Hepatic stellate cell (primary cell): ENCODE results near the gene FAS.

ENCODE experiments used
- DNase-seq: peaks from one replicate; pipeline ENCODE4 v3.0.0; 2011; ENCODE audit warnings: low spot score

The FAS gene

DNA sequence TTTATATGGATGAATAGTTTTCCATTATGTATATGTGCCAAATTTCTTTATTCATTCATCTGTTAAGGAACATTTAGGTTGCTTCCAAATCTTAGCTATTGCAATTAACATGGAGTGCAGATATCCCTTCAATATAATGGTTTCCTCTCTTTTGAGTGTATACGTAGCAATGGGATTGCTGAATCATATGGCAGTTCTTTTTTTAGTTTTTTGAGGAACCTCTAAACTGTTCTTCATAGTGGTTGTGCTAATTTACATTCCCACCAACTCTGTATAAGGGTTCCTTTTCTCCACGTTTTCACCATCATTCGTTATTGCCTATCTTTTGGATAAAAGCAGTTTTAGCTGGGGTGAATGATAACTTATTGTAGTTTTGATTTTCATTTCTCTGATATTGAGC, 46.5 kb downstream of the FAS start:
- no peak for DNase-seq

DNA sequence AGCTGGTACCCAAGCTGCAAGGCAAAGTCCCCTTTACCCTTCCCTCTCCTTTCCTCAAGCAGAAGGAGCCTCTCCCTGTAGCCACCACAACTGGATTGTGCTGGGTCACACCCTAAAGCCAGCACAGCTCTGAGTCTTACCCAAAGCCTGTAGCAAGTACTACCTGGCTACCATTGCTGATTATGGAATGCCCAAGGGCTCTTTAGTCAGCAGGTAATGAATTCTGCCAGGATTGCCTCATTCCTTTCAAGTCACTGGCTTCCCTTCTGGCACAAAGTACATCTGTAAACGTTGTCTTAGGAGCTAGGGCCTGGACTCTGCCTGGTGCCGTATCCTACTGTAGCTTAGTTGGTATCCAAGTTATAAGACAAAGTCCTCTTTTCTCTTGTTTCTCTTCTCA, 52.0 kb downstream of the FAS start:
- DNase-seq = no peak

DNA sequence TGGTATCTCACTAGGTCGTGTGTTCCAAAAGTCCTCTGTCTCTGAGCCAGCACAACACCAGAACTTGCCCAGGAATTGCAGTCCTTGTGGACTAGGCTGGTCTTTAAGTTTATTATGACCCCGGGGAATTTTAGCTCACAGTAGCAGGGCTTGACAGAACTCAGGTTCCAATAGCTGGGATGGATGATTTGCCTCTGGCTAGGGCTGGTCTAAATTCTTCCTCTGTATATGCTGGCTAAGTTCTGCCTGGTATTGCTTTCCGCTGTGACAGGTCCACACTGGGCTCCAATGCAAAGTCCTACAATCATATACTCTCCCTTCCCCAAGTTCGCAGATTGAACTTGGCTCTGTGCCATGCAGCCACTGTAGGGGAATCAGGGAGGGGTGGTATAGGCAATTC, 52.5 kb downstream of the FAS start:
- no peak for DNase-seq

DNA sequence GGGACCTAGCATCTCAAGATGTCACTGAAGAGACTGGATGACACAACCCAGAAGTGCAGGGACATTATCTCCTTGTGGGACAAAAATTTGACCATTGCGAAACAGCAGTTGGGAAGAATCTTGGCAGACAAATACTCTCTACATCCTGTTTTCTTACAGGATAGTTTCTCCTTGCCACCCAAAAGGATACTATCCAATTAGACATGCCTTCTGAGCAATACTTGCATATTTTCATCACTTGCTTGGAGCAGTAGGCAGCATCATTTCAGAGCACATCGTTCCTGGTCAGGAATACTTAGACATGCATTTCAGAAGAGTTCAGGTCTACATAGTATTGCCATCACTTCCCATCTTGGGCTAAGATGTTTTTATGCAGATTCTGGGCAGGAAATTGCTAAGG, 56.8 kb downstream of the FAS start:
- DNase-seq = peak; percentile 6

DNA sequence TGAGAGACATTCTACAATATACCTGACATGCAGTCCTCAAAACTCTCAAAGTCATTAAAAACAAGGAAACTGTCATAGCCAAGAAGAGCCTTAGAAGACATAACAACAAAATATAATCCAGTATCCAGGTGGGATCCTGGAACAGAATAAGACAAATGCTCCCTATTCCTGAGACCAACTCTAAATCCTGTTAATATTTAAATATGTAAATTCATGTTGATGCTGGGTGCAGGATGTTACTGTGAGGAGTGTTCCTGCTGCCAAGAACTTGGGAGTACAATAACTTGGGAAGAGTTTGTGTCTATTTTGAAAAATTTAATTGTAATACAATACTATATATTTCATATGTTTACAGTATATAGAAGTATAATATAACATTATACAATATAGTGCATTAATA, 61.0 kb downstream of the FAS start:
- no peak for DNase-seq

DNA sequence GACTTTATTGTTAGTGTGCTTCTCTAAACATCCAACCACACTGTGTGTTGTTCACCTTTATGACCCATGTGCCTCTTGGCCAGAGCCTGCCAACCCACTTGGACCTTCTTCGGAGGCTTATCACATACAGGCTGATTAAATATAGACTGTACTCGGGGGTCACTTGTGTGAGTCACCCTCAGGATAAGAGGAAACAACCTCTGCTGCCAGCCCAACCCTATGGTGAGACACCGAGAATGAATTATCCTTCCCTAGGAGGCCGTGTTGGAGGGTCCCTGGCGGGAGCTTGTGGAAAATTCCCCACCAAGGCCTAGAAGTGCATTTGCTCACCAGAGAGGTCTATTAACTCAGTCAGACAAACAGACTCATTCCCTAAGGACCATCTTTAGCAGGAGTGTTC, 63.0 kb downstream of the FAS start:
- DNase-seq = no peak

DNA sequence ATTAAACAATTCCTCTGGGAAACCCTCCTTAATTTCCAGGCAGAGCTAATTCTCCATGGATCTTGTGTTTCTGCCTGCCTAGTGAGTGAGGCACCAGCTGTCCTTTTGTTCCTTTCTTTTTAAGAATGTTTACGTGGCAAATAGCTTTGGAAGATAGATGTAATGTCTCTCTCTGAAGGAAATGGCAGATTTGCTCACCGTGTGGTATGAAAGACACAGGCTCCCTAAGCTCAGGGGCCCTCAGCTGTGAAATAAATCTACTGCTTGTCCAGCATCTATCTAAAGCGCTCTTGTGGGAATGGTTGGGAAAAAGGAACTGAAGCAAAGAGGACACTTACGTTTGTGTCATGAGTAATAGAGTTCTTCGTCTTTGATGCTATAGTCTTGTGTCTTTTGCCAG, 64.6 kb downstream of the FAS start:
- no peak for DNase-seq

DNA sequence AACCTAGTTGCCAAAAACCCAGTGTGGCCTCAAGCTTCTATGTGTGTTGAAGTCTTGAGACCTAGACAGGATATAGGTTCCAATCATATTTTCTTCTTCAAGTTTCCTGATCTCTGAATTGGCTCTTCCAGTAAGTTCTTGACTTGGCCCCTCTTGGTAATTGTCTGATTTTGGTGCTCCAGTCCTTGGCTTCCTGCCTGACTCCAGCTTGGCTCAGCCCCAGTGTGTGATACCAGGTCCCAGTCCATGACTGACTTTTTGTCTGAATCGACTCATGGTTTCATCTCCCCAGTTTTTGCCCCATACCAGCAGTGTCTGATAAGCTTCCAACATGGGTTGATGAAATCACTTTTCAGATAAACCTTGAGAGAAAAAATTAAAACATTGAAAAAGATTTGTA, 72.3 kb downstream of the FAS start:
- no peak for DNase-seq

DNA sequence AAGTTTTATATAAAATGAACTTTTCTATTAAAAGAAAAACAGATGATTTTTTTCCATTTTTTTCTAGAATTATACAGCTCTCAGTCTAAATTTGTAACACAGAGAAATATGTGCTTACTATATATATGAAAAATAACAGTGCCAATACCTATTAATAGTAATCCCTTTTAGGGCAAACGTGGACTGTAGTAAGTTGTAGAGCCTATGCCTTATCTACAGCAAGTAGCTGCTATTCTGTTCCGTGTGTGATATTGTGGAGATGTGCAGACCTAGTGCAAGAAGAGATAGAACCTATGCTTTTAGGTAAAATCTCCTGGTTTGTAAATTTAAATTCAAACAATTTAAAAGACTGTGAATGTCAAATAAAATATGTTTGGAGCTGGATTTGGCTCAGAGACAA, 72.9 kb downstream of the FAS start:
- no peak for DNase-seq

DNA sequence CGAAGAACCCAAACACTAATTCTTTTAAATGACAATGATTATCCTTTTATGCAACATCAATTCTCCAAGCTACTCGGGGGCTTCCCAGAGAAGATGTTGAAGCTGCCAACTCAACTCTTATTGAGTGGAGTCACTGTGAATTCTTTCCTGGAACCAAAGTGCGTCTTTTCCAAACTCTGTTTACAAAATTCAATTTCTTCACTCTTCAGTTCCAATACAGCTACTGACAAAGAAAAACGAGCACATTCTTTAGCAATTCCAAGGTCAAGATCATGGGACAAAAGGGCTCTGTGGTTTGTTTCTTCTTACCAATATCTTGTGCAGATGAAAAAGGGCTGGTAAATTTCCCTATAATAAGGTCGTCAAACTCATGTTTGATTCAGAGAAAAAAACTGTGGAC, 74.2 kb downstream of the FAS start:
- no peak for DNase-seq
